GM19025 (cell line): ENCODE data around the gene TRIP13.
"Not testable (repeated sequence)": the region's sequence is repeated elsewhere in the genome, so short reads cannot be mapped to it uniquely, and the experiment has no call there.

Experiments
- ATAC-seq: cut with Tn5 transposase; IDR thresholded peaks from one replicate; pipeline ENCODE4 v1.9.1; 2021; ENCODE audit warnings: mild to moderate bottlenecking, low read depth, moderate library complexity; ENCODE audit not compliant: unreplicated experiment

Gene TRIP13

DNA sequence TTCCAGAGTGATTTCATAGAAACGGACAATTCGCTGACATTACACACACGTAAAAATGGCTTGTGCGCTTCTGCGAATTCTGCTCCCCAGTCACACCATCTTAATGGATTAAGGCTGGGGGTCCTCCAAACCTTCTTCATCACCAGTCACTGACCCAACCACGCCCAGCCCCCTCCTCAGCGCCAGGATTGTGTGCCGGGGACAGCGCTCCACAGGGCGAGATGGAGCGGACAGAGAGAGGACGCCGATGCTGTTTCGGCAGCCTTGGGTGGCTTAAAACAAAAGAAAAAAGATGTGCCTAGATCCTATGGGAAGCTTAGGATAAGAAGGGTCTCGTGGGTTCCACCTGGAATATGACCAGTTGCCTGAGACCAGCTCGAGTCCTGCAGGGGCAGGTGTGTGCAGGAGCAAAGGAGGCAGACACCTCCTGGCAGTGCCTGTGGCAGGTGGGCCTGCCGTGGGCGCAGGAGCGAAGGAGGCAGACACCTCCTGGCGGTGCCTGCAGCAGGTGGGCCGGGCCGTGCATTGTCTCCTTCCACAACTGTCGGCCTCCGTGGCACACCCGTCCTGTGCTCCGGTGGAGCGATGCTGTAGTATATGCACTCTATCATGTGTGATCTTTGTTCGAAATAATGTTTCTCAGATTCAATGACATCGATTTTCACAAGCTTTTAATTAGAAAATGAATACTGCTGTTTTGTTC, 20.9 kb upstream of the TRIP13 start:
- ATAC-seq = no peak

DNA sequence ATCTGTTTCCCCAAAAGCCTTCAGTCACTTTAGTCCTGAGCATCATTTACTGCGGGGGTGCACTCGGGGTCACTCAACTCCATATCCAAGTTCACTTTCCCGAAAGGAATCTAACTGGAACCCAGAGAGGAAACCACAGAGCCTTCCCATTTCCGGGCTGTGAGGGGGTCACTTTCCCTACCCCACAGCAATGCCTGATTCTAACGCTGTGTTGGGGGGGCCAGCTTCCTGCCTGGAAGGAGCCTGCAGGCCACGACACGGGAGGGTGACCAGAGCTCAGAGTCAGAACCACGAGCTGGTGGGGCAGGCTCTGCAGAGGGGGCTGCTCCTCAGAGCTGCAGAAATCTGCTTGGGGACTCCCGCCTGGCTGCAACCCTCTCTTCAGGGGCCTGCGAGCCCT, 20.4 kb upstream of the TRIP13 start:
- no peak for ATAC-seq

DNA sequence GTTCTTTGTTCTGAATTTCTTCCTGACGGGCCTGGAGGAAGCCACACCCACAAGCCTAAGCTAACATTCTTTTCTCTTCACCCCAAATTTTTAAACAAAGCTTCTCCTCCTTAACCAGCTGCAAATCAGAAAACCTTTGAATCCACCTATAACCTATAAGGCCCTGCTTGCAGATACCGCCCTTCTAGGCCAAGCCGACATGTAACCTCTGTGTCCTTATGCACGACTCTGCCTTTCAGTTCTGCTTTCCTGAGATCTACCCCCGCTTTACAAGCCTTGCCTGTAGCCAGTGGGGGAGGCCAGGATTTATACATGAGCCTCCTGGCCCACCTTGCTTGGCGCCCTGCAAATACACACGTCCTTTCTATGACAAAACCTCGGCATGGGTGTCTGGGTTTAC, 19.4 kb upstream of the TRIP13 start:
- ATAC-seq = no peak

DNA sequence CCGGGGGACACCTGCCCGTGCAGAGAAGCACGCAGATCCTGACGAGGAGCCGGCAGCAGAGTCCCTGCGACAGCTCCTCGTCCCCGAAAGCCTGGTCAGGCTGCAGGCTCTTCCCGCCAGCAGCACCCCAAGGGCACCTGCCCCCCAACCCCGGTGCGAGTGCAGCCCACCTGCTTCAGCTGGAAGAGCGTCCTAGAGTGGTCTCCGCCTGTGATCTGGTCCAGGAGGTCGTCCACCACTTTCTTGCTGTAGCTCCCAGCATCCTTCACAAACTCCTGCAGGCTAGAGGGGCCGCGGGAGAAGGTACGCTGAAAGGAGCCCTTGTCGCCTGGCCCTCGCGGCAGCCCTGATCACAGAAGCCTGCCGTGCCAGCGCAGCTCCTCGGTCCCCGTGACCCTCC, 16.8 kb upstream of the TRIP13 start:
- ATAC-seq = no peak

DNA sequence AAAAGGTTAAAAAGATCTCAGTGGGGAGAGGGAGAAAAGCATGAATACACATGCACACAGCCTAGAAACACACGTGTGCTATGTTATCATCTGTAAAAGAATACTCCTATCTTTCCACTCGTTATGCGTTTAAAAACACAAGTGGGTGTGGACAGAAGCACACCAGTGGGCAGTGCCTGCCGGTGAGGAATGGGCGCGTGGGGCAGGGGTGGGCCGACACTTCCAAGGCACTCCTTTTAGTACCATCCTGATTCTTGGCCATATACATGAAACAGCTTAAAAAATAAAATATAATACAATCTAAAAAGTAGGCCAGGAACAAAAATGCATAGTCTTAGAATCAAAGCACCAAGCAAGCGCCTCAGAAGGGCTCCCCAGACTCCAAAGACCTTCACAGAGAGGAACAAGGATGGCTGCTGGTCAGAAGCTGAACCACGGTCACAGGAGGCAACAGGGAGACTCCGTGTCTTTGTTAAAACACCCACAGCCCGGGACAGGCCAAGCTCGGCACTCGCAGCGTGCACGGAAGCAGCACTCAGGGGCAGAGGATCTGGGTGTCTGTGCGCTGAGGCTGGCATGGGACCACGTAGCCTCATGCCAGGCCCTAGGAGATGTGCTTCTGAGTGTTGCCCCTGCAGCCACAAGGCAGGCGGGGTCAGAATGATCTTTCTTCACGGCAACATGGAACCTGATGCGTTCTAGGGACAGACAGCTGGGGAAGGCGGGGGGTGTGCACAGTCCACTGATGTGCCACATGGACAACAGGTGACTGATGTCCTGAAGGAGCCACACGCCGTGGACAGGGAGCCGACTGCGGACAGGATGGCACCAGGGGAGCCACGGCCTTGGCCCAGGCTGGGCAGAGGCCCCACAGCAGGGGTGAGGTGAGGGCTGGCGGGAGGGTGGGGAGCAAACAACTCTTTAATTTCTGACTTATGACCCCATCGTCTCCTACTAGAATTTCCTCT, 16.0 kb upstream of the TRIP13 start:
- ATAC-seq = no peak

DNA sequence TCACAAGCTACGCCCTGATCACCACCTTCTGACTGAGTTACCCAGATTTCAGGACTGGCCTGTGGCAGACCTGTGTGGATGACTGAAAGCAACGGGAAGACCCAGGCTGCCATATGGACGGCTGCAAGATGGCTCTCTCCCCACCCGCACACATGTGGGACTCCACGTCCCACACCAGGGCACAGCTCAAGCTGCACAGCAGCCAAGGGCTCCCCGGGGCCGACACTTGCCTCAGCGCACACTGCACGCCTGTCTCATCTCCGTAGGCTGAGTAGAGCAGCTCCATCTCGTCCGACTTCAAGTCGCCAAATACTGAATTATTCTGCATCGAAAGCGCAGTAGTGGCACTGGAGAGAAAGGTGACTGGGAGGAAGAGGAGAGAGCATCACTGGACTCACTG, 14.6 kb upstream of the TRIP13 start:
- no peak for ATAC-seq

DNA sequence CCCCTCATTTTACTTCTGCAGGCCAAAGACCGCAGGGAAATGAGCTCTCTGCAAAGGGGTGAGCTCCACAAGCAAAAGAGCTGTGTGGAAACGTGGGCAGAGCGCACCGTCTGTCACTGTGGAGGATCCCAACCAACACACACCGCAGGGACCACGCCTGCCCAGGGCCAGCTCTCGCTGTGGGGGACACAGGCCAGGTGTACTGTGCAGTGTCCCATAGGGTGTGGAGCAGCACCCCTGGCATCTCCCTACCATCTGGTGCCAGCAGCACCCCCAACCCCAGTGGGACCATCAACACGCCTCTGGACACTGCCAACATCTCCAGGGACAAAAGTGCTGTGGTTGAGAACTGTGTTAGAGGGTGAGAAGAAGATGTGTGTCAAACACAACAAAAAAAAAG, 14.0 kb upstream of the TRIP13 start:
- ATAC-seq = not testable (repeated sequence)

DNA sequence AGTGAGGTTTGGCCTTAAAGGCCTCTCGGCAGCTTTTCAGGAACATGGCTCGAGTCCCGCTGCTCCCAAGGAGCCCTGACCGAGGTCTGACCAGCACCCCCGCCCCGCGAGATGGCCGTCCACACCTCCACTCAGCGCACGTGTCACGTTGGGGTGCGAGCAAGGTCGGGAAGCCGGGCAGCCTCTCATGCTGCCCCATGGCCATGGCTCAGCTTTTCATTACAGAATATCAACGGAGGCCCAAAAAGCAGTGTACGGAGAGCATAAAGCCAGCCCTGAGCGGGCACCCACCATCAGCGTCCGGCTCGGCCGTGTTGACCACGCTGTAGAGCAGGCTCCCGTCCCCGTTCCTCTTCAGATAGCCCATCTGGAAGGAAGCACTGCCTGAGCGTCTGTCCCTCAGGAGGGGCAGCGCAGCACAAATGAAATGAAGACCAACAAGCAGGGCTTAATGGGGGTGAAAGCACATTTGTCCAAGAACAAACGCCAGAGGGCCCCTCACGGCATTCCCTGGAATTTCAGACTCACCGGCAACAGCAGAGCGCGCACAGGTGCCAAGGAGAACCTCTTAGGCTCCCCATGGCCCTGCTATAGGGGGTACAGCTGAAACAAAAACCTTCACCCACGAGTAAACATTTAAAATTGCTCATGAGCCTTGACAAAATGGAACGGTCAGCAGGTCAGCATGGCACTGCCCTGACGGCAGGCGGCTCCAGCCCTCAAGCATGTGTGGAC, 11.7 kb upstream of the TRIP13 start:
- ATAC-seq = no peak

DNA sequence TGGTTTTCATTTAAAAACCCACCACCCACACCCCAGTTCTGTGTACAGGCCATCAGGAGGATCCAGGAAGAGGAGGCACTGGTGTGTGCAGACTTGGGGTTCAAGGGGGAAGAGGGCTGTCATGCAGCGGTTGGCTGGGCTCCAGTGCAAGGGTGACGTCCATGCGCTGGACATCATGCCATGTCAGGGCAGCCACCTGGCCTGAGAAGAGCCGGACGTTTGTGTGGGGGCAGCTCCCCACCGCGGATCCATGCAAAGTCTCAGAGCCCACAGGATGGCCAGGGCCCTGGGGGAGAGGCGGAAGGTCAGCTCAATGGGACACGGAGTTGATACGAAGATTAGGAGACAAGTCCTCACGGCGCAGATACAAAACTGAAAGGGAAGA, 11.1 kb upstream of the TRIP13 start:
- no peak for ATAC-seq

DNA sequence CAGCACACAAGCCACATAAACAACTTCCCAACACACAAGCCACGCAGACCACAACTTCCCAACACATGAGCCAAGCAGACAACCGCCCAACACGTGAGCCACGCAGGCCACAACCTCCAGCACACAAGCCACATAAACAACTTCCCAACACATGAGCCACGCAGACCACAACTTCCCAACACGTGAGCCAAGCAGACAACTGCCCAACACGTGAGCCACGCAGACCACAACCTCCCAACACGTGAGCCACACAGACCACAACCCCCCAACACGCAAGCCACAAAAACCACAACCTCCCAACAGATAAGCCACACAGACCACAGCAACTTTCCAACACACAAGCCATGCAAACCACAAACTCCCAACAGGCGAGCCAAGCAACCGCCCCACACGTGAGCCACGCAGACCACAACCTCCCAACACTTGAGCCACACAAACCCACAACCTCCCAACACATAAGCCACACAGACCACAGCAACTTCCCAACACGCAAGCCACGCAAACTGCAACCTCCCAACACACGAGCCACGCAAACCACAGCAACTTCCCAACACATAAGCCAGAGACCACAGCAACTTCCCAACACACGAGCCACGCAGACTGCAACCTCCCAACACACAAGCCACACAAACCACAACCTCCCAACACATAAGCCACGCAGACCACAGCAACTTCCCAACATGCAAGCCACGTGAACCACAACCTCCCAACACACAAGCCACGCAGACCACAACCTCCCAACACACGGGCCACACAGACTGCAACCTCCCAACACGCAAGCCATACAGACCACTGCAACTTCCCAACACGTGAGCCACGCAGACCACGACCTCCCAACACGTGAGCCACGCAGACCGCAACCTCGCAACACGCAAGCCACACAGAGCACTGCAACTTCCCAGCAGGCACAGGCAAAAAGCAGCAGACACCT, 10.2 kb upstream of the TRIP13 start:
- ATAC-seq = no peak

DNA sequence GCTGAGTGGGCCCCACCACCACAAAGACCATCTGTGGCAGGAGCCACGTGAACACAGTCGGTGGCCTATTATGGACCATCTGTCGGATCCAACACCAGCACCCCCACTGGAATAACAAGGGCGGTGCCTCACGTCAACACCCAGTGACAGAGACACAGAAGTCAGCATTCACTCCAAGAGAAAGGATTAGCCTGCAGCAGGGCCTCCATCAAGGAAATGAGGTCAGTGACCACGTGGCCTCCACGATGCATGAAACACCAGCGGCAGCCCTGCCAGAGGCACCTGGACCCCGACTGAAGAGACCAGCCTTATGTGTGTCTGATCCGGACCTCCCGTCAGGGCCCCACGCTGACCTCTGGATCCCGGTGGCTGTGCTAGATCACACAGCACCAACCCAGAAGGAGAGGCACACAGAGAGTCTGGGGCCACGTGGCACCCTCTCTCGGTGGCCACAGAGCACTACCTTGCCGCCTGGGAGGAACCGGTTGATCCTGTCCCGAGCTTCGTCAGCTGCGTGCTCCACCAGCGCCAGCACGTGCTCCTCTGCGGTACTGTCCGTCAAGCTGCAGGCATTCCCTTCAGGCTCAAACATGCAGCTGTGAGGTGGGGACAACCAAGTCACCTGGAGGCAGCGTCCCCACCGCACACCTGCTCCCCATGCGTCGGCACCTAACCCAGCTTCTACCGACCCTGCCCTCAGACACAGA, 9.1 kb upstream of the TRIP13 start:
- no peak for ATAC-seq

DNA sequence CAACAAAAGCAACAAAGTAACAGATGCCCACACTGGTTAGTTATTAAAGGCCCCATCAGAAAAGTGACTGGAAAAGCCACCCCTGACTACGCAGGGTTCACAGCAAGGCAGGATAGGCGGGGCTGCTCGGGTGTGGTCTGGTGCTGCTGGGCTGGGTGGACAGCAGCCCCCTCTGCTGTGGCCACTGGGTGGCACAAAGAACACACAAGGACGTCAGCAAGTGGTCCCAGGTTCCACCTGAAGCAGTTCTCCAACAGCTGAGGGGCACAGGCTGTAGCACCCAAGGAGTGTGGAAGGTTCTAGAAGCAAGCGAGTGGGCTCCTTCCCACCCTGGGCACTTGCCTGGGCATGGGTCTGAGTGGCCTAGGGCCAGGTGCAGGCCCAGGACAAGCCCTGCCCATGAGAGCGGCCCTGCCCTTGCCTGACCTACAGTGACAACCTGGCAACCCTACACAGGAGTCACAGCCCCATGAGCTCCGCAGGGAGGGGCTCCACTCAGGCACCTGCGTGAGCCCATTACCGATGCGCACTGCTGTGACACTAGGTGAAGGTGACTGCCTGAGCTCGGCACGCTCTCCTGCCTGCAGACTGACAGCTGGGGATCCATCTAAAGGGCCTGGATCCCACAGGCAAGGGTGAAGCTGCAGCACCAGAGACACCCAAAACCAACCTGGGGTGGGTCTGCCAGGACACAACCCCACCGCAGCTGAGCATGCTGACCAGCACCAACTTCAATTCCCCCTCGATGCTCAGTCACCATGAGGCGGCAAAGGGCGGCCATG, 8.1 kb upstream of the TRIP13 start:
- ATAC-seq = no peak

DNA sequence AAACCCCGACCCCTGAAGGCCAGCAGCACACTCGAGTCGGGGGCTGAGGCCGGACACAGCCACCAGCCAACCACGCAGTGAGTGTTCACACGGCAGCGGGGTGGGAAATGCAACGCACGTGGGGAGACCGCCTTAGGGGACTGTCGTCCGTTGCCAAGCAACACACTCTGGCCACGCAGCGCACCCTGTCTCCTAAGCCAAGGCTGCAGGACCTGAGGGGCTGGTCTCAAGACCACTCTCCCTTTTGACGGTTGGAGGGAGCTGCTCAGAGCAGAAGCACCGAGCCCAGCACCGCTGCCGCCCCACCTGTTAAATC, 7.6 kb upstream of the TRIP13 start:
- no peak for ATAC-seq

DNA sequence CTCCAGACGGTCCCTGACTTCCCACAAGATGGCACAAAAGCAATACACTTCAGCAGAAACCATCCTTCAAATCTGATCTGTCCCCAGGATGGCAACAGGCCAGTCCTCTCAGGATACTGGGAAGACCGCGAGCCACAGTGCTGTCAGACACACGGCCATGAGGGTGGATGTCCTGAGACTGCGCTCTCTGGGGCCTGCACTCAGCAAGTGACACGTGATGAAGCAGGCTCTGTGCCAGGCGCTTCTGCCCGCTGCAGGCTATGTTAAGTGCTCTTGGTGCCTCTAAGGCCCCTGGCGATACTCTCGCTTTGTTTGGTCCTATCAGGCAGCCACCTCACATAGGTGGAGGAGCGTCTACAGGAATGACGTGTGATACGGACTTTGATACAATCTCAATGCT, 7.2 kb upstream of the TRIP13 start:
- no peak for ATAC-seq

DNA sequence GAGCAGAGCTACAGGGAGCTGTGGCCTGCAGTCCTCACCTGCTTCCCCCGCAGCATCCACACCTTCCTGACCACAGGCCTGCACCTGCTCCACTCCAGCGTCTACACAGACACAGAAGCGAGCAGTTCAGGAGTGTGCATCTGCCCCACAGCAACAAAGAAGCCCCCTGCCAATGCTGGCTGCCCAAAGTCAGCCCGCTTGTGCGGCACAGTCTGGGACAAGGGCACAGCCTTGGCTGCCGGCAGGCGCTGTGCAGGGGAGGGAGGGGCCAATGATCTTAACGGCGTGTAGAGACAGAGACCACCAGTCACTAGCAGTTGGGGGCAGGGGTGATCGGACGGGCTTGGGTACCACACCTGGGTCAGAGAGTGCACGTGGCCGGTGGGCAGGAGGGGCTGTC, 6.6 kb upstream of the TRIP13 start:
- ATAC-seq = no peak

DNA sequence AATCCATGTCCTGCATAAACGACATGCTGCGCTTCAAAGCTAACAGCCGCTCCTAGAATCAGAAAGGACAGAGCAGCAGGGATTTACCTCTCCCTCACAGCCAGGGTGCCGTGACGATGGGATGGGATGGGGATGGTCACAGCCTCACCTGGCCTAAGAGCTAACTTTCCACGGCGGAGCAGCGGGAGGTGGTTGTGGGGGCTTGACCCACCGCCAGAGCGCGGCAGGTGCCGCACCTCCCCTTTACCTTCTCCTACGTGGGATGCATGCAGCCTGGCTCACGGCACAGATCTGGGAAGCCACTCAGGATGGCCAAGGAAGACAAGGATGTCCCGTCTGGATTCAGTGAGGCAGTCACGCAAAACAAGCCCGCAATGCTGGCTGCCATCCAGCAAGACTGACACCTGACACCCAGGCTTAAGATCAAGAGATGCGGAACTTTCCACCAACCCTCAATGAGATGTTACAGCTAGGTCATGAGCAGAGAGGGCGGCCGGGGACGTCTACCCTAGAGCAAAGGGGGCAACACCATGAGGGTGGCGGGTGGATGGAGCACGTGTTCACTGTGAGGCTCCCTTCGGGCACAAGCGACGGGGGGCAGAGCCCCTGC, 5.9 kb upstream of the TRIP13 start:
- no peak for ATAC-seq

DNA sequence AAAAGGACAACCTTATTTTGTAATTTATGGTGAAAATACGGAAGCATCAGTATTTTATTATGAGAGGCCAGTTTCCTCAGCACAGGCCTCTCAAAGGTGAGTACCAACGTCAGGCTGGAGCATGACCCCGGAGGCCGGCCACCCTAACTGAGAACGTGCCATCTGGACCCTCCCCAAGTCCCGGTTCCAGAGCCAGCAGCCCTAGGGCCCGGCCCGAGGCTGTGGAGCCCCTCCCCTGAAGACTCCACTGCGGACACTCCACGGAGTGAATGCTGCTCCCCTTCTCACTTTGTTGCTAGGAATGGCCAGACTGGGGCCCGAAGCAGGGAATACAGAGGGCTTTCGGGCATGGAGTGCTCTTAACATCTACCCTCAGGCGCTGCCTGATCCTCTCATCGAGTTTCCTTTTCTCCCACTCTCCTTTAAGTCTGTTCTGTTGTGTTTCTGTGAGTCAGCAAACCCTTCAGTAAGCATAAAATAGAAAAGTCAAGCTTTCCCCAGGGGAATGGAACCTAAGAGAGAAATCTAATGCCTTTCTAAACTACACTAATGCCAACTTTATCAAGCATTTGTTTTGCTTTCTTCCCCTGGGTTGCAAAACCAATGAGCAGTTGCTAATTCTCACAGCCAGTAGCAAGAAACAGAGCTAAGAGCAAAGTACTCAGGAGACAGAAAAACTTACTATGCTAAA, 4.6 kb upstream of the TRIP13 start:
- no peak for ATAC-seq

DNA sequence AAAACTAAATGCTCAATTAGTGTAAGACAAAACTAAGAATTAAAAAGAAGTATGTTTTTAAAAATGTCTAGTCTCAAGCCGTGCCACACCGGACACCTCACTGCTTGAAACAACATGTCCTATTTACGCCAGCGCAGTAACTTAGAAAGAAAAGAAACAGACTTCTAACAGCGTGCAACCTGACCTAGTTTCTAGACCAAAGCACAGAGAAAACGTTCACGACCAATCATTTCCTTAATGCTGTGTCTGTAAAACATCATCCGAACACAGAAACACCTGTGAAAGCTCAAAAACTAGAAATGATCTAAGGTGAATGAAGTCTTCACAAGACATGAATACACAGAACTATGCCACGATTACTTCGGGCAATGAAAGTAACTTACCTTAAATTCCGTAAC, 4.0 kb upstream of the TRIP13 start:
- no peak for ATAC-seq
